H9 (cell line): Measurements from ENCODE around the gene RPP14. TPM values are rescaled to one million over a fixed set of nuclear protein-coding genes. Genes with fewer than 3 reads are reported as not detected.

Source experiments
- DNase-seq: peaks from one replicate; pipeline ENCODE4 v3.0.0-alpha.2; 2017
- H2AFZ ChIP-seq: one replicate; pipeline ENCODE4 v1.6.1; 2013; ENCODE audit warnings: mild to moderate bottlenecking, low read length, control low read depth, moderate library complexity
- H2AK5ac ChIP-seq: 2 replicates; pipeline ENCODE4 v1.6.1; 2013; ENCODE audit warnings: low read length, control low read depth, mixed read lengths; ENCODE audit not compliant: insufficient read length
- H2BK120ac ChIP-seq: one replicate; pipeline ENCODE4 v1.6.1; 2013; ENCODE audit warnings: low read depth, mild to moderate bottlenecking, low read length, control low read depth, inconsistent platforms; ENCODE audit not compliant: poor library complexity, severe bottlenecking
- H2BK12ac ChIP-seq: 2 replicates; pipeline ENCODE4 v1.6.1; 2013; ENCODE audit warnings: low read length, control low read depth, mixed read lengths, low read depth; ENCODE audit not compliant: insufficient read length
- H2BK15ac ChIP-seq: 2 replicates; pipeline ENCODE4 v1.6.1; 2013; ENCODE audit warnings: low read depth, low read length, control low read depth
- H2BK20ac ChIP-seq: one replicate; pipeline ENCODE4 v1.6.1; 2013; ENCODE audit warnings: low read depth, mild to moderate bottlenecking, low read length, control low read depth, inconsistent platforms; ENCODE audit not compliant: poor library complexity, severe bottlenecking
- H2BK5ac ChIP-seq: 2 replicates; pipeline ENCODE4 v1.6.1; 2013; ENCODE audit warnings: low read length, control low read depth, mixed read lengths; ENCODE audit not compliant: insufficient read length
- H3K14ac ChIP-seq: 2 replicates; pipeline ENCODE4 v1.6.1; 2013; ENCODE audit warnings: low read length, control low read depth; ENCODE audit not compliant: insufficient read depth
- H3K18ac ChIP-seq: 2 replicates; pipeline ENCODE4 v1.6.1; 2013; ENCODE audit warnings: low read depth, mild to moderate bottlenecking, mixed read lengths, low read length, control low read depth; ENCODE audit not compliant: insufficient read length
- H3K23ac ChIP-seq: 2 replicates; pipeline ENCODE4 v1.6.1; 2013; ENCODE audit warnings: low read length, control low read depth, mixed read lengths, low read depth; ENCODE audit not compliant: insufficient read length
- H3K23me2 ChIP-seq: 2 replicates; pipeline ENCODE4 v1.6.1; 2013; ENCODE audit warnings: low read depth, mild to moderate bottlenecking, mixed read lengths, low read length, control low read depth; ENCODE audit not compliant: insufficient read length, poor library complexity, severe bottlenecking
- H3K27ac ChIP-seq: 2 replicates; pipeline ENCODE4 v1.5.1; 2013; ENCODE audit warnings: low read length, control low read depth, mixed read lengths, low read depth; ENCODE audit not compliant: insufficient read length
- H3K27me3 ChIP-seq: 2 replicates; pipeline ENCODE4 v1.6.1; 2013; ENCODE audit warnings: low read length, control low read depth, inconsistent platforms; ENCODE audit not compliant: insufficient read depth
- H3K4ac ChIP-seq: 2 replicates; pipeline ENCODE4 v1.6.1; 2013; ENCODE audit warnings: low read depth, mild to moderate bottlenecking, control low read depth, inconsistent platforms, low read length, moderate library complexity
- H3K4me1 ChIP-seq: 2 replicates; pipeline ENCODE4 v1.6.1; 2013; ENCODE audit warnings: low read length, control low read depth, inconsistent platforms; ENCODE audit not compliant: insufficient read depth
- H3K4me2 ChIP-seq: 2 replicates; pipeline ENCODE4 v1.6.1; 2013; ENCODE audit warnings: low read length, control low read depth, mixed read lengths; ENCODE audit not compliant: insufficient read length, insufficient read depth
- H3K56ac ChIP-seq: 2 replicates; pipeline ENCODE4 v1.6.1; 2013; ENCODE audit warnings: low read depth, mild to moderate bottlenecking, mixed read lengths, low read length, control low read depth; ENCODE audit not compliant: insufficient read length
- H3K79me1 ChIP-seq: 2 replicates; pipeline ENCODE4 v1.6.1; 2013; ENCODE audit warnings: low read depth, mild to moderate bottlenecking, moderate library complexity, low read length, control low read depth, inconsistent platforms; ENCODE audit not compliant: insufficient read depth, poor library complexity, severe bottlenecking
- H3K79me2 ChIP-seq: 2 replicates; pipeline ENCODE4 v1.6.1; 2013; ENCODE audit warnings: low read length, control low read depth, inconsistent platforms; ENCODE audit not compliant: insufficient read depth
- H3K9ac ChIP-seq: 2 replicates; pipeline ENCODE4 v1.6.1; 2013; ENCODE audit warnings: low read length, control low read depth, mixed read lengths; ENCODE audit not compliant: insufficient read length; ENCODE audit errors: extremely low read depth
- H3K9me3 ChIP-seq: one replicate; pipeline ENCODE4 v1.6.1; 2013; ENCODE audit warnings: low read depth, low read length, inconsistent platforms; ENCODE audit not compliant: control insufficient read depth
- H3T11ph ChIP-seq: one replicate; pipeline ENCODE4 v1.6.1; 2013; ENCODE audit warnings: mild to moderate bottlenecking, low read length, control low read depth, inconsistent platforms
- H4K20me1 ChIP-seq: one replicate; pipeline ENCODE4 v1.6.1; 2013; ENCODE audit not compliant: control insufficient read depth, insufficient read length, insufficient read depth
- H4K5ac ChIP-seq: 2 replicates; pipeline ENCODE4 v1.6.1; 2013; ENCODE audit warnings: low read depth, mild to moderate bottlenecking, mixed read lengths, low read length, control low read depth; ENCODE audit not compliant: insufficient read length
- H4K8ac ChIP-seq: replicated peaks from 2 replicates; pipeline ENCODE4 v1.6.1; 2013; ENCODE audit warnings: low read length, control low read depth, mixed read lengths, low read depth; ENCODE audit not compliant: insufficient read length
- H4K91ac ChIP-seq: 2 replicates; pipeline ENCODE4 v1.6.1; 2013; ENCODE audit warnings: low read depth, mild to moderate bottlenecking, moderate library complexity, mixed read lengths, low read length, control low read depth; ENCODE audit not compliant: insufficient read length
- H3K27ac Mint-ChIP-seq, 3 experiments: 2 replicates in 2 of 3; 3 replicates in 1 of 3; pipeline ENCODE4 v1.8.0; 2020 to 2021; ENCODE audit warnings: mixed read lengths in 3 of 3, mild to moderate bottlenecking in 1 of 3, moderate library complexity in 1 of 3
- H3K27me3 Mint-ChIP-seq: 2 replicates; pipeline ENCODE4 v1.8.0; 2021; ENCODE audit warnings: low read depth, mild to moderate bottlenecking, moderate library complexity, mixed read lengths
- H3K36me3 Mint-ChIP-seq, 3 experiments: 2 replicates in 2 of 3; 3 replicates in 1 of 3; pipeline ENCODE4 v1.8.0; 2020 to 2021; ENCODE audit warnings: low read depth in 3 of 3, mixed read lengths in 3 of 3; ENCODE audit not compliant: insufficient read depth in 1 of 3
- H3K4me1 Mint-ChIP-seq, 2 experiments: 2 replicates each; pipeline ENCODE4 v1.8.0; 2020; ENCODE audit warnings: mixed read lengths in 2 of 2
- H3K4me3 Mint-ChIP-seq, 2 experiments: 2 replicates in 1 of 2; 3 replicates in 1 of 2; pipeline ENCODE4 v1.8.0; 2020 to 2021; ENCODE audit warnings: mild to moderate bottlenecking in 2 of 2, mixed read lengths in 2 of 2, moderate library complexity in 1 of 2
- H3K9me3 Mint-ChIP-seq, 2 experiments: 2 replicates in 1 of 2; 3 replicates in 1 of 2; pipeline ENCODE4 v1.8.0; 2020; ENCODE audit warnings: mild to moderate bottlenecking in 2 of 2, mixed read lengths in 2 of 2, moderate library complexity in 1 of 2
- CTCF ChIP-seq: fragments of 200-600 bp; sonication (generic); conservative IDR thresholded peaks from 3 replicates; pipeline ENCODE4 v1.8.0; 2021; ENCODE audit warnings: antibody characterized with exemption, mild to moderate bottlenecking
- WGBS: extraction: QIAGEN DNeasy Blood & Tissue Kit; methylation state at CpG from one replicate; pipeline ENCODE4 v1.1.7; 2013; ENCODE audit warnings: missing lambda C conversion rate, low lambda C conversion rate, mixed read lengths; ENCODE audit not compliant: insufficient read length; ENCODE audit errors: extremely low coverage; 5-methylcytosine and 5-hydroxymethylcytosine counted together
- total RNA-seq: library from RNA; stranded (reverse); gene quantifications from 2 replicates; pipeline ENCODE4 v1.2.1, GENCODE V29; 2021

The RPP14 gene
- total RNA-seq, 1 experiment from 2014 or later = 23.9 TPM

DNA sequence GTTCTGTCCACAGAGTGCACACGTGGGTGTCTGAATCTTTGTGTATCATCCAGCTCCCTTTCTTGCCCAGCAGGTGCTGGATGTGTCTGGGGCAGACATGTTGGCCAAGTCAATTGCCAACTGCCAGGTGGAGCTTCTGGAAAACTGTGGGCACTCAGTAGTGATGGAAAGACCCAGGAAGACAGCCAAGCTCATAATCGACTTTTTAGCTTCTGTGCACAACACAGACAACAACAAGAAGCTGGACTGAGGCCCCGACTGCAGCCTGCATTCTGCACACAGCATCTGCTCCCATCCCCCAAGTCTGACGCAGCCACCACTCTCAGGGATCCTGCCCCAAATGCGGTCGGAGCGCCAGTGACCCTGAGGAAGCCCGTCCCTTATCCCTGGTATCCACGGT lies 12.5 kb upstream of the RPP14 start:
- no peak overlapping the region for H3K4me3 Mint-ChIP-seq
- no peaks in the 10 kb centered on the region for H3K79me2 ChIP-seq
- H3K9me3 ChIP-seq = no peaks in the 10 kb centered on the region
- H3K23ac ChIP-seq = no peak overlapping the region
- TF ChIP-seq CTCF = no peak
- no peaks in the 10 kb centered on the region for H3K27me3 ChIP-seq
- no peak overlapping the region for H2AFZ ChIP-seq
- H3K79me1 ChIP-seq = no peaks in the 10 kb centered on the region
- peaks cover 4 to 7% of the 10 kb centered on the region in 2 experiments; a peak in 2 of 4 replicates for H3K4me1 Mint-ChIP-seq
- H2BK20ac ChIP-seq = no peak overlapping the region
- no peak overlapping the region for H2BK12ac ChIP-seq
- H3K56ac ChIP-seq = no peak overlapping the region
- H2AK5ac ChIP-seq = no peak overlapping the region
- no peak overlapping the region for H3K18ac ChIP-seq
- H3K9me3 Mint-ChIP-seq = peaks cover 11 to 22% of the 10 kb centered on the region in 2 experiments; a peak in 4 of 5 replicates
- no peak overlapping the region for H3K9ac ChIP-seq
- no peak overlapping the region for H3K27ac ChIP-seq
- no peak overlapping the region for H3T11ph ChIP-seq
- no peaks in the 10 kb centered on the region for H3K23me2 ChIP-seq
- H3K36me3 Mint-ChIP-seq = peaks cover 3 to 13% (median 9%) of the 10 kb centered on the region in 3 experiments; a peak in 5 of 7 replicates
- H2BK5ac ChIP-seq = no peak overlapping the region
- H4K5ac ChIP-seq = no peak overlapping the region
- H2BK15ac ChIP-seq = no peak overlapping the region
- H3K4ac ChIP-seq = no peak overlapping the region
- no peaks in the 10 kb centered on the region for H3K4me1 ChIP-seq
- no peak overlapping the region for H2BK120ac ChIP-seq
- H3K4me2 ChIP-seq = no peak overlapping the region
- no peak overlapping the region for H3K27ac Mint-ChIP-seq
- H4K91ac ChIP-seq = no peak overlapping the region
- no peak for DNase-seq
- H3K27me3 Mint-ChIP-seq = no peaks in the 10 kb centered on the region; the same call in 1 of the 2 replicates
- H4K20me1 ChIP-seq = no peaks in the 10 kb centered on the region
- H3K14ac ChIP-seq = no peak overlapping the region
- WGBS = no CpG with 5 or more reads among the region's 9 CpGs
- no peak overlapping the region for H4K8ac ChIP-seq
